H1 (cell line): ENCODE data around the gene PDIA5. TPM values are rescaled to one million over a fixed set of nuclear protein-coding genes. Genes with fewer than 3 reads are reported as not detected.

Experiments
- CTCF ChIA-PET: fragments of 300-600 bp; sonication (Branson Sonifier 250); formaldehyde crosslinking; loops from one replicate; lab custom pipeline; 2021; ENCODE audit not compliant: partially characterized antibody; lab: Charles Lee
- POLR2A ChIA-PET: fragments of 300-600 bp; sonication (Branson Sonifier 250); formaldehyde crosslinking; loops from one replicate; lab custom pipeline; 2021; ENCODE audit warnings: inconsistent platforms; ENCODE audit not compliant: partially characterized antibody; lab: Charles Lee
- DNase-seq, 2 experiments: peaks; one replicate each; pipeline versions ENCODE4 v3.0.0 to v3.0.0-alpha.2; 2010 to 2022; ENCODE audit warnings: low spot score in 2 of 2, low read depth in 1 of 2, mixed read lengths in 1 of 2
- FAIRE-seq: peaks from 2 replicates; lab custom pipeline; 2011; peaks lifted over from hg19 to GRCh38; lab: Jason Lieb, UNC
- H2AFZ ChIP-seq: 2 replicates; pipeline ENCODE4 v1.8.1; 2012; ENCODE audit warnings: low read length, inconsistent platforms
- H2AK5ac ChIP-seq: 2 replicates; pipeline ENCODE4 v1.6.1; 2013; ENCODE audit warnings: low read depth, low read length
- H2BK120ac ChIP-seq: replicated peaks from 2 replicates; pipeline ENCODE3; 2013; ENCODE audit warnings: low read depth, low read length, inconsistent platforms
- H2BK12ac ChIP-seq: 2 replicates; pipeline ENCODE4 v1.6.1; 2013; ENCODE audit warnings: low read depth, low read length
- H2BK15ac ChIP-seq: 2 replicates; pipeline ENCODE4 v1.6.1; 2013; ENCODE audit warnings: low read length
- H2BK20ac ChIP-seq: 2 replicates; pipeline ENCODE4 v1.6.1; 2013; ENCODE audit warnings: low read length
- H2BK5ac ChIP-seq: 2 replicates; pipeline ENCODE4 v1.6.1; 2013; ENCODE audit warnings: low read depth, low read length
- H3K14ac ChIP-seq: 2 replicates; pipeline ENCODE4 v1.6.1; 2013; ENCODE audit warnings: inconsistent platforms; ENCODE audit not compliant: insufficient read length
- H3K18ac ChIP-seq: 2 replicates; pipeline ENCODE4 v1.6.1; 2013; ENCODE audit warnings: low read length; ENCODE audit errors: extremely low read depth
- H3K23ac ChIP-seq: 2 replicates; pipeline ENCODE4 v1.6.1; 2013; ENCODE audit warnings: inconsistent platforms; ENCODE audit not compliant: insufficient read length
- H3K23me2 ChIP-seq: 2 replicates; pipeline ENCODE4 v1.6.1; 2013; ENCODE audit warnings: low read depth, low read length
- H3K27ac ChIP-seq: 2 replicates; pipeline ENCODE4 v1.6.1; 2011; ENCODE audit warnings: low read depth, low read length, inconsistent platforms
- H3K27me3 ChIP-seq, 4 experiments: replicated peaks in 1 of 4; 1 replicate in 1 of 4; 2 replicates in 3 of 4; pipeline versions ENCODE4 v1.6.1 to v1.8.1; 2011 to 2013; ENCODE audit warnings: low read length in 3 of 4, mild to moderate bottlenecking in 3 of 4, inconsistent platforms in 2 of 4, mixed read lengths in 2 of 4, moderate library complexity in 1 of 4; ENCODE audit not compliant: control insufficient read depth in 3 of 4, insufficient read depth in 3 of 4; ENCODE audit errors: extremely low read depth in 1 of 4
- H3K36me3 ChIP-seq, 4 experiments: 2 replicates each; pipeline versions ENCODE4 v1.6.1 to v1.8.1; 2011 to 2013; ENCODE audit warnings: mild to moderate bottlenecking in 4 of 4, low read length in 3 of 4, moderate library complexity in 2 of 4, control low read depth in 1 of 4, inconsistent platforms in 1 of 4; ENCODE audit not compliant: insufficient read depth in 4 of 4, control insufficient read depth in 2 of 4
- H3K4ac ChIP-seq: replicated peaks from 2 replicates; pipeline ENCODE3; 2013; ENCODE audit warnings: low read length, low read depth, mixed read lengths, inconsistent platforms; ENCODE audit not compliant: insufficient read length
- H3K4me1 ChIP-seq, 4 experiments: replicated peaks in 1 of 4; 1 replicate in 1 of 4; 2 replicates in 3 of 4; pipeline versions ENCODE4 v1.6.1 to v1.8.1; 2011 to 2013; ENCODE audit warnings: low read length in 3 of 4, inconsistent platforms in 2 of 4, mixed read lengths in 1 of 4; ENCODE audit not compliant: insufficient read depth in 4 of 4, control insufficient read depth in 3 of 4
- H3K4me2 ChIP-seq, 2 experiments: 2 replicates each; pipeline versions ENCODE4 v1.6.1 to v1.8.1; 2011 to 2013; ENCODE audit warnings: low read depth in 2 of 2, low read length in 2 of 2, control low read depth in 1 of 2, inconsistent platforms in 1 of 2, mild to moderate bottlenecking in 1 of 2; ENCODE audit not compliant: insufficient read depth in 1 of 2
- H3K4me3 ChIP-seq, 4 experiments: fragments of 200-600, 300-600 bp in 1 of 4; sonication (generic), shearing (Covaris generic), sonication (Bioruptor Twin) in 1 of 4; 2 replicates each; pipeline versions ENCODE4 v1.5.1 to v1.8.1; 2011 to 2016; ENCODE audit warnings: low read length in 4 of 4, low read depth in 3 of 4, control low read depth in 2 of 4, inconsistent platforms in 2 of 4, mild to moderate bottlenecking in 2 of 4, mixed read lengths in 1 of 4, moderate library complexity in 1 of 4; ENCODE audit not compliant: insufficient read depth in 2 of 4; ENCODE audit errors: extremely low read depth in 1 of 4
- H3K56ac ChIP-seq: replicated peaks from 2 replicates; pipeline ENCODE3; 2013; ENCODE audit warnings: low read depth, mild to moderate bottlenecking, mixed read lengths, low read length, inconsistent platforms; ENCODE audit not compliant: insufficient read length
- H3K79me1 ChIP-seq: 2 replicates; pipeline ENCODE4 v1.6.1; 2013; ENCODE audit warnings: low read depth, low read length, control low read depth
- H3K79me2 ChIP-seq, 2 experiments: 2 replicates each; pipeline versions ENCODE4 v1.6.1 to v1.8.1; 2012 to 2013; ENCODE audit warnings: low read length in 2 of 2, mild to moderate bottlenecking in 2 of 2, inconsistent platforms in 1 of 2; ENCODE audit not compliant: insufficient read depth in 2 of 2, control insufficient read depth in 1 of 2
- H3K9ac ChIP-seq, 4 experiments: replicated peaks in 1 of 4; 1 replicate in 1 of 4; 2 replicates in 3 of 4; pipeline versions ENCODE4 v1.6.1 to v1.8.1; 2011 to 2013; ENCODE audit warnings: low read depth in 3 of 4, low read length in 3 of 4, control low read depth in 2 of 4, mild to moderate bottlenecking in 2 of 4, moderate library complexity in 2 of 4, inconsistent platforms in 1 of 4; ENCODE audit errors: extremely low read depth in 1 of 4
- H3K9me3 ChIP-seq, 2 experiments: 2 replicates each; pipeline versions ENCODE4 v1.6.1 to v1.8.1; 2012 to 2013; ENCODE audit warnings: mild to moderate bottlenecking in 2 of 2, moderate library complexity in 2 of 2, control low read depth in 1 of 2, inconsistent platforms in 1 of 2, low read depth in 1 of 2, low read length in 1 of 2, mixed read lengths in 1 of 2; ENCODE audit not compliant: insufficient read depth in 2 of 2
- H4K20me1 ChIP-seq, 2 experiments: replicated peaks in 1 of 2; 2 replicates each; pipeline versions ENCODE3 to v1.8.1; 2011 to 2013; ENCODE audit warnings: inconsistent platforms in 2 of 2, low read length in 2 of 2, mild to moderate bottlenecking in 1 of 2; ENCODE audit not compliant: insufficient read depth in 2 of 2, control insufficient read depth in 1 of 2
- H4K5ac ChIP-seq: 2 replicates; pipeline ENCODE4 v1.6.1; 2013; ENCODE audit warnings: low read length, low read depth, mixed read lengths, inconsistent platforms; ENCODE audit not compliant: insufficient read length
- H4K8ac ChIP-seq: 2 replicates; pipeline ENCODE4 v1.8.0; 2013; ENCODE audit warnings: mild to moderate bottlenecking, moderate library complexity, low read length, inconsistent platforms; ENCODE audit not compliant: insufficient read depth; ENCODE audit errors: extremely low read depth
- H4K91ac ChIP-seq: replicated peaks from 2 replicates; pipeline ENCODE3; 2013; ENCODE audit warnings: low read length, mixed read lengths, inconsistent platforms; ENCODE audit not compliant: insufficient read length
- KDM4A ChIP-seq: IDR thresholded peaks from one replicate; pipeline ENCODE4 v1.7.1; 2012; ENCODE audit warnings: low read depth, mild to moderate bottlenecking, moderate library complexity, low read length, inconsistent platforms; ENCODE audit not compliant: severe bottlenecking
- SIN3A ChIP-seq, 2 experiments: IDR thresholded peaks in 1 of 2; conservative IDR thresholded peaks in 1 of 2; 2 replicates each; pipeline ENCODE4 v1.6.1; 2011 to 2012; ENCODE audit warnings: low read length in 2 of 2, improper control_type of control experiment in 1 of 2, low read depth in 1 of 2, mild to moderate bottlenecking in 1 of 2
- WGBS, 2 experiments: shearing (Covaris generic) in 1 of 2; methylation state at CpG; one replicate each; pipeline versions ENCODE4 v1.1.6 to v1.1.7; 2013 to 2015; ENCODE audit warnings: low lambda C conversion rate in 2 of 2, mixed read lengths in 2 of 2, inconsistent platforms in 1 of 2, low coverage in 1 of 2, missing lambda C conversion rate in 1 of 2; ENCODE audit not compliant: insufficient replicate concordance in 2 of 2, insufficient coverage in 1 of 2, insufficient read length in 1 of 2; ENCODE audit errors: extremely low coverage in 1 of 2, missing lambda C conversion rate in 1 of 2; 5-methylcytosine and 5-hydroxymethylcytosine counted together
- polyA plus RNA-seq, 7 experiments: library from polyadenylated mRNA; depleted of rRNA in 3 of 7; stranded (reverse) in 5 of 7; unstranded in 2 of 7; fragments of >200 nt in 5 of 7; fragments of 200-250 nt in 2 of 7; gene quantifications; 1 replicate in 5 of 7; 2 replicates in 1 of 7; 4 replicates in 1 of 7; pipeline versions ENCODE4 v1.2.1 to v1.2.3, GENCODE V29; 2011 to 2013; ENCODE audit warnings: missing spikeins in 2 of 7, mixed read lengths in 2 of 7
- total RNA-seq: library from RNA; stranded (reverse); fragmentation: NEBNext Ultra II Directional; extraction: Animal tissue kit (Norgen Biotek cat#: 25700); gene quantifications from 2 replicates; pipeline ENCODE4 v1.2.1, GENCODE V29; 2021

The PDIA5 gene
- total and polyA plus RNA-seq, 2 of the 8 experiments (the other 6 are each of a cell fraction or from before 2014, with no cell fraction given) = 18.2 to 32.8 TPM

DNA sequence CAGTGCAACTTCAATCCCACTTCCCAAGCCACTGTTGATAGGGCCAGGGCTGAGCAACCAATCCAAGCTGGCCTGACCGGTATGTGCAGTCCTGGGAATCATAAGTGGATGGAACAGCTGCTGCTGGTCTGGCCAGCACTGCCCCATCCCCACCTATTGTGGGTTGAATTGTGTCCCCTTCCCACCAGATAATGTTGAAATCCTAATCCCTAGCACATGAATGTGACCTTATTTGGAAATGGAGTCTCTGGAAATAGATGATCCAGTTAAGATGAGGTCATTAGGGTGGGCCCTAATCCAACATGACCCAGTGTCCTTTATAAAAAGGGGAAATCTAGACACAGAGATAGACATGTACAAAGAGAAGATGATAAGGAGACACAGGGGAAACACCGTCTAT is 13.7 kb upstream of the PDIA5 start:
- Histone ChIP-seq H3K27me3 (no peaks in the 10 kb centered on the region), H4K91ac (no peak overlapping the region), H4K8ac (no peak overlapping the region), H3K79me1 (no peaks in the 10 kb centered on the region), H3K9me3 (no peaks in the 10 kb centered on the region), H3K9ac (no peak overlapping the region), H2BK120ac (no peak overlapping the region), H3K4ac (no peak overlapping the region), H3K4me2 (no peak overlapping the region), H3K23ac (no peak overlapping the region), H3K18ac (no peak overlapping the region), H3K4me1 (no peaks in the 10 kb centered on the region; a peak in 3 of 7 replicates), H2AFZ (no peak overlapping the region), H3K56ac (no peak overlapping the region), H2BK12ac (no peak overlapping the region), H2AK5ac (no peak overlapping the region), H4K20me1 (no peaks in the 10 kb centered on the region), H4K5ac (no peak overlapping the region), H2BK5ac (no peak overlapping the region), H3K79me2 (no peaks in the 10 kb centered on the region), H3K36me3 (no peaks in the 10 kb centered on the region), H3K4me3 (no peak overlapping the region), H2BK20ac (no peak overlapping the region), H3K27ac (no peak overlapping the region), H3K23me2 (no peaks in the 10 kb centered on the region), H3K14ac (no peak overlapping the region), H2BK15ac (no peak overlapping the region)
- FAIRE-seq = no peak
- TF ChIP-seq KDM4A (no peak), SIN3A (conservative IDR thresholded peaks at IDR 0.05 in 1 of 2, IDR thresholded peaks at IDR 0.05 in 1 of 2; ENCODE audit: low read depth in 1 of 2, low read length in 2 of 2) (no peak)
- WGBS, 2 experiments = 93% methylated on average over 2 of the region's 2 CpGs; no CpG with 5 or more reads in 1 of the 2 experiments
- ChIA-PET POLR2A (no interaction called here), CTCF (no interaction called here)
- no peak for DNase-seq
